ENCODE data around the gene CTH. TPM values are rescaled to one million over a fixed set of nuclear protein-coding genes. Genes with fewer than 3 reads are reported as not detected.

The CTH gene
- total and polyA plus RNA-seq, 2 experiments from 2014 or later, result 31.0 to 34.3 TPM

DNA sequence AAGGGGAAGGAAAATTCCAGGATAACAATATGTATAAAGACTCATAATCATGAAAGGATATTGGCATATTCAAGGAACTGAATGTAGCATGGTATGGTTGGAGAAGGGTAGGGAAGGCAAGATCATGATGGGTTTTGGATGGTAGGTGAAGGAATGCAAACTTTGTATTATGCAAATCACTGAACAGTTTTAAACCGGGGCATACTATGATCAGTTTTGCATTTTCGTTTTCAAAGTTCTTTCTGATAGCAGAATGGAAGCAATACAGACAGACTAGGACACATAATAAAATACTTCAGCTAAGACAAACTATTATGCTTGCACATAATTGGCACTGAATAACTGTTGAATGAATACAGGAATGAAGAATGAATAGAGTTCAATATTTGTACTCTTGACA, 14.5 kb upstream of the CTH start (continued):
- TF ChIP-seq, protein P1, sequence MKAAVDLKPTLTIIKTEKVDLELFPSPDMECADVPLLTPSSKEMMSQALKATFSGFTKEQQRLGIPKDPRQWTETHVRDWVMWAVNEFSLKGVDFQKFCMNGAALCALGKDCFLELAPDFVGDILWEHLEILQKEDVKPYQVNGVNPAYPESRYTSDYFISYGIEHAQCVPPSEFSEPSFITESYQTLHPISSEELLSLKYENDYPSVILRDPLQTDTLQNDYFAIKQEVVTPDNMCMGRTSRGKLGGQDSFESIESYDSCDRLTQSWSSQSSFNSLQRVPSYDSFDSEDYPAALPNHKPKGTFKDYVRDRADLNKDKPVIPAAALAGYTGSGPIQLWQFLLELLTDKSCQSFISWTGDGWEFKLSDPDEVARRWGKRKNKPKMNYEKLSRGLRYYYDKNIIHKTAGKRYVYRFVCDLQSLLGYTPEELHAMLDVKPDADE (IDR thresholded peaks at IDR 0.05), result no peak
- TF ChIP-seq, protein P2, sequence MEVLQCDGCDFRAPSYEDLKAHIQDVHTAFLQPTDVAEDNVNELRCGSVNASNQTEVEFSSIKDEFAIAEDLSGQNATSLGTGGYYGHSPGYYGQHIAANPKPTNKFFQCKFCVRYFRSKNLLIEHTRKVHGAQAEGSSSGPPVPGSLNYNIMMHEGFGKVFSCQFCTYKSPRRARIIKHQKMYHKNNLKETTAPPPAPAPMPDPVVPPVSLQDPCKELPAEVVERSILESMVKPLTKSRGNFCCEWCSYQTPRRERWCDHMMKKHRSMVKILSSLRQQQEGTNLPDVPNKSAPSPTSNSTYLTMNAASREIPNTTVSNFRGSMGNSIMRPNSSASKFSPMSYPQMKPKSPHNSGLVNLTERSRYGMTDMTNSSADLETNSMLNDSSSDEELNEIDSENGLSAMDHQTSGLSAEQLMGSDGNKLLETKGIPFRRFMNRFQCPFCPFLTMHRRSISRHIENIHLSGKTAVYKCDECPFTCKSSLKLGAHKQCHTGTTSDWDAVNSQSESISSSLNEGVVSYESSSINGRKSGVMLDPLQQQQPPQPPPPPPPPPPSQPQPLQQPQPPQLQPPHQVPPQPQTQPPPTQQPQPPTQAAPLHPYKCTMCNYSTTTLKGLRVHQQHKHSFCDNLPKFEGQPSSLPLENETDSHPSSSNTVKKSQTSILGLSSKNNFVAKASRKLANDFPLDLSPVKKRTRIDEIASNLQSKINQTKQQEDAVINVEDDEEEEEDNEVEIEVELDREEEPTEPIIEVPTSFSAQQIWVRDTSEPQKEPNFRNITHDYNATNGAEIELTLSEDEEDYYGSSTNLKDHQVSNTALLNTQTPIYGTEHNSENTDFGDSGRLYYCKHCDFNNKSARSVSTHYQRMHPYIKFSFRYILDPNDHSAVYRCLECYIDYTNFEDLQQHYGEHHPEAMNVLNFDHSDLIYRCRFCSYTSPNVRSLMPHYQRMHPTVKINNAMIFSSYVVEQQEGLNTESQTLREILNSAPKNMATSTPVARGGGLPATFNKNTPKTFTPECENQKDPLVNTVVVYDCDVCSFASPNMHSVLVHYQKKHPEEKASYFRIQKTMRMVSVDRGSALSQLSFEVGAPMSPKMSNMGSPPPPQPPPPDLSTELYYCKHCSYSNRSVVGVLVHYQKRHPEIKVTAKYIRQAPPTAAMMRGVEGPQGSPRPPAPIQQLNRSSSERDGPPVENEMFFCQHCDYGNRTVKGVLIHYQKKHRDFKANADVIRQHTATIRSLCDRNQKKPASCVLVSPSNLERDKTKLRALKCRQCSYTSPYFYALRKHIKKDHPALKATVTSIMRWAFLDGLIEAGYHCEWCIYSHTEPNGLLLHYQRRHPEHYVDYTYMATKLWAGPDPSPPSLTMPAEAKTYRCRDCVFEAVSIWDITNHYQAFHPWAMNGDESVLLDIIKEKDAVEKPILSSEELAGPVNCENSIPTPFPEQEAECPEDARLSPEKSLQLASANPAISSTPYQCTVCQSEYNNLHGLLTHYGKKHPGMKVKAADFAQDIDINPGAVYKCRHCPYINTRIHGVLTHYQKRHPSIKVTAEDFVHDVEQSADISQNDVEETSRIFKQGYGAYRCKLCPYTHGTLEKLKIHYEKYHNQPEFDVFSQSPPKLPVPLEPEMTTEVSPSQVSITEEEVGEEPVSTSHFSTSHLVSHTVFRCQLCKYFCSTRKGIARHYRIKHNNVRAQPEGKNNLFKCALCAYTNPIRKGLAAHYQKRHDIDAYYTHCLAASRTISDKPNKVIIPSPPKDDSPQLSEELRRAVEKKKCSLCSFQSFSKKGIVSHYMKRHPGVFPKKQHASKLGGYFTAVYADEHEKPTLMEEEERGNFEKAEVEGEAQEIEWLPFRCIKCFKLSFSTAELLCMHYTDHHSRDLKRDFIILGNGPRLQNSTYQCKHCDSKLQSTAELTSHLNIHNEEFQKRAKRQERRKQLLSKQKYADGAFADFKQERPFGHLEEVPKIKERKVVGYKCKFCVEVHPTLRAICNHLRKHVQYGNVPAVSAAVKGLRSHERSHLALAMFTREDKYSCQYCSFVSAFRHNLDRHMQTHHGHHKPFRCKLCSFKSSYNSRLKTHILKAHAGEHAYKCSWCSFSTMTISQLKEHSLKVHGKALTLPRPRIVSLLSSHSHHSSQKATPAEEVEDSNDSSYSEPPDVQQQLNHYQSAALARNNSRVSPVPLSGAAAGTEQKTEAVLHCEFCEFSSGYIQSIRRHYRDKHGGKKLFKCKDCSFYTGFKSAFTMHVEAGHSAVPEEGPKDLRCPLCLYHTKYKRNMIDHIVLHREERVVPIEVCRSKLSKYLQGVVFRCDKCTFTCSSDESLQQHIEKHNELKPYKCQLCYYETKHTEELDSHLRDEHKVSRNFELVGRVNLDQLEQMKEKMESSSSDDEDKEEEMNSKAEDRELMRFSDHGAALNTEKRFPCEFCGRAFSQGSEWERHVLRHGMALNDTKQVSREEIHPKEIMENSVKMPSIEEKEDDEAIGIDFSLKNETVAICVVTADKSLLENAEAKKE (CRISPR knock-in tag; IDR thresholded peaks at IDR 0.05), result no peak
- TF ChIP-seq NANOG (IDR thresholded peaks at IDR 0.05; ENCODE audit: borderline replicate concordance), result no peak
- TF ChIP-seq JUNB (IDR thresholded peaks at IDR 0.05; ENCODE audit: unreplicated experiment), result no peak
- no peak for TF ChIP-seq ZNF331 (CRISPR knock-in tag; IDR thresholded peaks at IDR 0.05; ENCODE audit: low read depth)

DNA sequence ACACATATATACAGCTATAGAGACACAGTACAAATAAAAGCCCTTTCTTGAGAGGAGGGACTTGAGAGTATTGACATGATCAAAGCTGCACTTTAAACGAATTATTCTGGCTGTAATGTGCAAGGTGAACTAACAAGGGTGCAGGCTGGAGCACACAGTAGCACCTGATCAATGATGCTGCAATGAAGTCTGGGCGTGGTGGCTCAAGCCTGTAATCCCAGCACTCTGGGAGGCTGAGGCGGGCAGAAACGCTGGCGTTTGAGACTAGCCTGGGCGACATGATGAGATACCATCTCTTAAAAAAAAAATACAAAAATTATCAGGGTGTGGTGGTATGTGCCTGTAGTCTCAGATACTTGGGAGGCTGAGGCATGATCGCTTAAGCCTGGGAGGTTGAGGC, 14.1 kb upstream of the CTH start:
- H2AFZ ChIP-seq, result no peak overlapping the region
- no peak overlapping the region for H3K4me2 ChIP-seq
- H3K27me3 ChIP-seq (ENCODE audit: insufficient read depth), result no peaks in the 10 kb centered on the region
- Mint-ChIP-seq H3K4me1 (no peaks in the 10 kb centered on the region), H3K27ac (no peak overlapping the region), H3K27me3 (ENCODE audit: insufficient read depth, low read depth, poor library complexity) (peaks cover 10% of the 10 kb centered on the region), H3K4me3 (no peak overlapping the region), H3K36me3 (ENCODE audit: low read depth) (no peaks in the 10 kb centered on the region), H3K9me3 (no peaks in the 10 kb centered on the region)
- no peaks in the 10 kb centered on the region for H4K20me1 ChIP-seq (replicated peaks; ENCODE audit: insufficient read depth)
- DNase-seq (ENCODE audit: low spot score), result no peak
- no peak for ATAC-seq
- no peaks in the 10 kb centered on the region for H3K4me1 ChIP-seq (ENCODE audit: insufficient read depth)
- H3F3A ChIP-seq (replicated peaks; ENCODE audit: low read depth), result no peaks in the 10 kb centered on the region
- H3K9me2 ChIP-seq (ENCODE audit: insufficient read depth), result no peaks in the 10 kb centered on the region
- no peaks in the 10 kb centered on the region for H3K79me2 ChIP-seq (replicated peaks; ENCODE audit: insufficient read depth)
- H3K4me3 ChIP-seq, result no peak overlapping the region
- no peaks in the 10 kb centered on the region for H3K36me3 ChIP-seq (ENCODE audit: insufficient read depth)
- H3K27ac ChIP-seq (ENCODE audit: low read depth), result no peak overlapping the region
- no peak for TF ChIP-seq NANOG (IDR thresholded peaks at IDR 0.05; ENCODE audit: borderline replicate concordance)
- TF ChIP-seq EZH2 (IDR thresholded peaks at IDR 0.05; ENCODE audit: low read depth, unreplicated experiment), result no peak
- no peak for TF ChIP-seq ZNF331 (CRISPR knock-in tag; IDR thresholded peaks at IDR 0.05; ENCODE audit: low read depth)
- TF ChIP-seq STAT1 (IDR thresholded peaks at IDR 0.05; ENCODE audit: unreplicated experiment), result no peak
- no peak for TF ChIP-seq JUNB (IDR thresholded peaks at IDR 0.05; ENCODE audit: unreplicated experiment)
- no peak for TF ChIP-seq EZH2phosphoT487 (IDR thresholded peaks at IDR 0.05; ENCODE audit: unreplicated experiment)
- TF ChIP-seq, protein P1 (IDR thresholded peaks at IDR 0.05), result no peak
- TF ChIP-seq CREB1 (CRISPR knock-in tag; IDR thresholded peaks at IDR 0.05; ENCODE audit: low read depth), result no peak
- TF ChIP-seq, protein P3, sequence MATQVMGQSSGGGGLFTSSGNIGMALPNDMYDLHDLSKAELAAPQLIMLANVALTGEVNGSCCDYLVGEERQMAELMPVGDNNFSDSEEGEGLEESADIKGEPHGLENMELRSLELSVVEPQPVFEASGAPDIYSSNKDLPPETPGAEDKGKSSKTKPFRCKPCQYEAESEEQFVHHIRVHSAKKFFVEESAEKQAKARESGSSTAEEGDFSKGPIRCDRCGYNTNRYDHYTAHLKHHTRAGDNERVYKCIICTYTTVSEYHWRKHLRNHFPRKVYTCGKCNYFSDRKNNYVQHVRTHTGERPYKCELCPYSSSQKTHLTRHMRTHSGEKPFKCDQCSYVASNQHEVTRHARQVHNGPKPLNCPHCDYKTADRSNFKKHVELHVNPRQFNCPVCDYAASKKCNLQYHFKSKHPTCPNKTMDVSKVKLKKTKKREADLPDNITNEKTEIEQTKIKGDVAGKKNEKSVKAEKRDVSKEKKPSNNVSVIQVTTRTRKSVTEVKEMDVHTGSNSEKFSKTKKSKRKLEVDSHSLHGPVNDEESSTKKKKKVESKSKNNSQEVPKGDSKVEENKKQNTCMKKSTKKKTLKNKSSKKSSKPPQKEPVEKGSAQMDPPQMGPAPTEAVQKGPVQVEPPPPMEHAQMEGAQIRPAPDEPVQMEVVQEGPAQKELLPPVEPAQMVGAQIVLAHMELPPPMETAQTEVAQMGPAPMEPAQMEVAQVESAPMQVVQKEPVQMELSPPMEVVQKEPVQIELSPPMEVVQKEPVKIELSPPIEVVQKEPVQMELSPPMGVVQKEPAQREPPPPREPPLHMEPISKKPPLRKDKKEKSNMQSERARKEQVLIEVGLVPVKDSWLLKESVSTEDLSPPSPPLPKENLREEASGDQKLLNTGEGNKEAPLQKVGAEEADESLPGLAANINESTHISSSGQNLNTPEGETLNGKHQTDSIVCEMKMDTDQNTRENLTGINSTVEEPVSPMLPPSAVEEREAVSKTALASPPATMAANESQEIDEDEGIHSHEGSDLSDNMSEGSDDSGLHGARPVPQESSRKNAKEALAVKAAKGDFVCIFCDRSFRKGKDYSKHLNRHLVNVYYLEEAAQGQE (IDR thresholded peaks at IDR 0.05; ENCODE audit: unreplicated experiment), result no peak
- no peak for TF ChIP-seq POLR2AphosphoS5 (IDR thresholded peaks at IDR 0.05; ENCODE audit: low read depth)
- TF ChIP-seq ZNF114 (CRISPR knock-in tag; IDR thresholded peaks at IDR 0.05), result no peak

Measured in GM23338 (cell line).